SK-MEL-5 (cell line): Measurements from ENCODE around the gene UBE3C. TPM values are rescaled to one million over a fixed set of nuclear protein-coding genes. Genes with fewer than 3 reads are reported as not detected.
"Not testable (repeated sequence)": the region's sequence is repeated elsewhere in the genome, so short reads cannot be mapped to it uniquely, and the experiment has no call there.

Source experiments
- DNase-seq: peaks from one replicate; pipeline ENCODE4 v3.0.0-alpha.2; 2016; ENCODE audit warnings: low read depth, low spot score
- in situ Hi-C: cut with HindIII; loops from 2 replicates; pipeline ENCODE4 v1.10.0; 2016; ENCODE audit warnings: low sequenced_read_pairs, high pct_unique_total_duplicates, low pct_unique_long_range_greater_than_20kb
- total RNA-seq: library from RNA; depleted of rRNA; stranded (reverse); fragments of >200 nt; shearing (Covaris generic); gene quantifications from 2 replicates; pipeline ENCODE4 v1.2.3, GENCODE V29; 2014

The UBE3C gene
- total RNA-seq, 1 experiment from 2014 or later = 142 TPM

- in situ Hi-C loops = no loop called here
Measured at GRCh38 chr7:157152391-157152937, 13.7 kb downstream of the UBE3C start.

GRCh38 chr7:157153260-157153659 is 14.5 kb downstream of the UBE3C start:
- in situ Hi-C loops = no loop called here
- DNase-seq = no peak

More at GRCh38 chr7:157152391-157152937, 13.7 kb downstream of the UBE3C start:
- DNase-seq = no peak

GRCh38 chr7:157155959-157156358 is 17.2 kb downstream of the UBE3C start:
- no peak for DNase-seq

GRCh38 chr7:157158400-157158799 is 19.7 kb downstream of the UBE3C start:
- in situ Hi-C loops = no loop called here
- DNase-seq = no peak

More at GRCh38 chr7:157155959-157156358, 17.2 kb downstream of the UBE3C start:
- in situ Hi-C loops = no loop called here

- DNase-seq, in situ Hi-C loops: not testable (repeated sequence)
Measured at GRCh38 chr7:157159537-157159936, 20.8 kb downstream of the UBE3C start.

- in situ Hi-C loops = no loop called here
- no peak for DNase-seq
Measured at GRCh38 chr7:157160433-157160832, 21.7 kb downstream of the UBE3C start.

- DNase-seq = no peak
- in situ Hi-C loops = no loop called here
Measured at GRCh38 chr7:157165987-157166386, 27.3 kb downstream of the UBE3C start.

GRCh38 chr7:157168571-157168970 is 29.8 kb downstream of the UBE3C start:
- DNase-seq = no peak
- in situ Hi-C loops = no loop called here

GRCh38 chr7:157176771-157177170 is 38.0 kb downstream of the UBE3C start:
- in situ Hi-C loops = no loop called here
- no peak for DNase-seq

GRCh38 chr7:157177333-157177982 is 38.7 kb downstream of the UBE3C start:
- in situ Hi-C loops = no loop called here
- no peak for DNase-seq

- in situ Hi-C loops = no loop called here
Measured at GRCh38 chr7:157177983-157178381, 39.3 kb downstream of the UBE3C start.

GRCh38 chr7:157183832-157184231 is 45.1 kb downstream of the UBE3C start:
- in situ Hi-C loops = no loop called here
- DNase-seq = no peak

More at GRCh38 chr7:157177983-157178381, 39.3 kb downstream of the UBE3C start:
- DNase-seq = no peak

GRCh38 chr7:157188091-157188665 is 49.5 kb downstream of the UBE3C start:
- in situ Hi-C loops = no loop called here
- peak; percentile 92 for DNase-seq

GRCh38 chr7:157189405-157189804 is 50.7 kb downstream of the UBE3C start:
- no peak for DNase-seq
- in situ Hi-C loops = no loop called here

GRCh38 chr7:157192861-157193260 is 54.1 kb downstream of the UBE3C start:
- in situ Hi-C loops = no loop called here
- DNase-seq = no peak

- no peak for DNase-seq
- in situ Hi-C loops = no loop called here
Measured at GRCh38 chr7:157193274-157193673, 54.5 kb downstream of the UBE3C start.

GRCh38 chr7:157194948-157195347 is 56.2 kb downstream of the UBE3C start:
- peak; percentile 78 for DNase-seq
- in situ Hi-C loops = no loop called here

- in situ Hi-C loops = no loop called here
- no peak for DNase-seq
Measured at GRCh38 chr7:157195868-157196267, 57.1 kb downstream of the UBE3C start.

- DNase-seq = peak; percentile 32
- in situ Hi-C loops = no loop called here
Measured at GRCh38 chr7:157204134-157204533, 65.4 kb downstream of the UBE3C start.
